Right renal cortex interstitium (tissue), 3 donors: ENCODE measurements around the gene DLGAP1. TPM values are rescaled to one million over a fixed set of nuclear protein-coding genes. Genes with fewer than 3 reads are reported as not detected.
"Not testable (repeated sequence)": the region's sequence is repeated elsewhere in the genome, so short reads cannot be mapped to it uniquely, and the experiment has no call there.

Source experiments
- DNase-seq, 3 donors: peaks; one replicate each; pipeline ENCODE4 v3.0.0-alpha.2; 2013; ENCODE audit warnings: low read depth in 3 of 3, low spot score in 2 of 3
- polyA plus RNA-seq, 3 donors: library from polyadenylated mRNA; unstranded; fragments of 120-200 nt; gene quantifications; one replicate each; pipeline ENCODE4 v1.2.1, GENCODE V29; 2013; ENCODE audit not compliant: insufficient read length in 3 of 3

DLGAP1 gene
- polyA plus RNA-seq, 3 donors, result 4.3 to 5.8 (median 4.8) TPM

- not testable (repeated sequence) for DNase-seq
These were observed 983.0 kb downstream of the DLGAP1 start for GRCh38 chr18:3472121-3472520.

GRCh38 chr18:3471141-3471648 is 983.9 kb downstream of the DLGAP1 start:
- DNase-seq, result no peak

- no peak for DNase-seq
These were observed 986.3 kb downstream of the DLGAP1 start for GRCh38 chr18:3468833-3469232.

- no peak for DNase-seq
These were observed 986.9 kb downstream of the DLGAP1 start for GRCh38 chr18:3468066-3468705.

GRCh38 chr18:3466872-3467271 is 988.2 kb downstream of the DLGAP1 start:
- no peak for DNase-seq

- no peak for DNase-seq
These were observed 989.1 kb downstream of the DLGAP1 start for GRCh38 chr18:3466045-3466444.

- DNase-seq, result no peak
These were observed 992.1 kb downstream of the DLGAP1 start for GRCh38 chr18:3463051-3463450.

- DNase-seq, result no peak
These were observed 993.4 kb downstream of the DLGAP1 start for GRCh38 chr18:3461704-3462103.

- no peak for DNase-seq
These were observed 994.2 kb downstream of the DLGAP1 start for GRCh38 chr18:3460823-3461398.

GRCh38 chr18:3458952-3459853 is 995.9 kb downstream of the DLGAP1 start:
- DNase-seq, result no peak

GRCh38 chr18:3458378-3458777 is 996.7 kb downstream of the DLGAP1 start:
- DNase-seq, result no peak

GRCh38 chr18:3457261-3457724 is 997.8 kb downstream of the DLGAP1 start:
- no peak for DNase-seq

- DNase-seq, result no peak
These were observed 998.4 kb downstream of the DLGAP1 start for GRCh38 chr18:3456686-3457069.

GRCh38 chr18:3455907-3456685 is 999.0 kb downstream of the DLGAP1 start:
- DNase-seq, result no peak

GRCh38 chr18:3455090-3455635 is 999.9 kb downstream of the DLGAP1 start:
- DNase-seq, result no peak

- no peak for DNase-seq
These were observed 1000.6 kb downstream of the DLGAP1 start for GRCh38 chr18:3454365-3455089.

GRCh38 chr18:3453540-3454364 is 1001.4 kb downstream of the DLGAP1 start:
- peak in 2 of 3 donors; percentile 62 to 66 for DNase-seq

- no peak for DNase-seq
These were observed 1002.2 kb downstream of the DLGAP1 start for GRCh38 chr18:3452750-3453539.
